K562 (cell line): ENCODE data around the gene TCP11. TPM values are rescaled to one million over a fixed set of nuclear protein-coding genes. Genes with fewer than 3 reads are reported as not detected.

Experiments used
- ATAC-seq: fragments of 200-7000 bp; cut with Tn5 transposase; 3 replicates; pipeline ENCODE4 v1.9.1; 2020; ENCODE audit warnings: moderate library complexity
- BruUV-seq: library from RNA; stranded (reverse); fragments of 400-500 nt; replicated peaks from 2 replicates; lab custom pipeline; 2021; lab: Mats Ljungman, UMichigan
- CTCF ChIA-PET: fragments of 300-600 bp; formaldehyde crosslinking; extraction: SDS; loops from one replicate; lab custom pipeline; 2021; ENCODE audit warnings: low intra/inter-chr PET ratio; lab: Yijun Ruan, JAX
- POLR2A ChIA-PET: fragments of 300-600, 350-650 bp; sonication (Branson Sonifier 250); formaldehyde crosslinking; extraction: SDS; loops from one replicate; lab custom pipeline; 2021; ENCODE audit warnings: antibody characterized with exemption, inconsistent platforms; lab: Yijun Ruan, JAX
- DNase-seq, 4 experiments: peaks; one replicate each; pipeline versions ENCODE4 v3.0.0 to v3.0.0-alpha.2; 2011 to 2018; ENCODE audit warnings: low spot score in 3 of 4, mixed read lengths in 3 of 4; ENCODE audit errors: extremely low read depth in 1 of 4
- FAIRE-seq: peaks from 2 replicates; lab custom pipeline; 2011; peaks lifted over from hg19 to GRCh38; lab: Jason Lieb, UNC
- H2AFZ ChIP-seq: 2 replicates; pipeline ENCODE4 v1.6.0; 2011; ENCODE audit warnings: low read depth, low read length, control low read depth, inconsistent platforms
- H3K27ac ChIP-seq: fragments of 200-600 bp; 3 replicates; pipeline ENCODE4 v1.8.0; 2011; ENCODE audit warnings: low read depth, mild to moderate bottlenecking, control low read depth, inconsistent platforms, low read length, moderate library complexity, mixed read lengths; ENCODE audit errors: extremely low read depth
- H3K27me3 ChIP-seq, 2 experiments: fragments of 300-600 bp in 1 of 2; 2 replicates in 1 of 2; 3 replicates in 1 of 2; pipeline versions ENCODE4 v1.6.0 to v1.8.0; 2011; ENCODE audit warnings: inconsistent platforms in 2 of 2, low read length in 2 of 2, mild to moderate bottlenecking in 1 of 2, mixed read lengths in 1 of 2, moderate library complexity in 1 of 2; ENCODE audit not compliant: control insufficient read depth in 2 of 2, insufficient read depth in 2 of 2
- H3K36me3 ChIP-seq: fragments of 300-600 bp; 3 replicates; pipeline ENCODE4 v1.8.0; 2011; ENCODE audit warnings: mild to moderate bottlenecking, low read length, inconsistent platforms; ENCODE audit not compliant: control insufficient read depth, insufficient read depth
- H3K4me1 ChIP-seq, 2 experiments: fragments of 200-600 bp in 1 of 2; replicated peaks in 1 of 2; 2 replicates in 1 of 2; 3 replicates in 1 of 2; pipeline versions ENCODE4 v1.5.1 to v1.8.0; 2011; ENCODE audit warnings: inconsistent platforms in 2 of 2, low read length in 2 of 2, mild to moderate bottlenecking in 1 of 2, mixed read lengths in 1 of 2, moderate library complexity in 1 of 2; ENCODE audit not compliant: control insufficient read depth in 2 of 2, insufficient read depth in 2 of 2
- H3K4me2 ChIP-seq: 2 replicates; pipeline ENCODE4 v1.6.1; 2011; ENCODE audit warnings: low read length, control low read depth, inconsistent platforms, mixed read lengths; ENCODE audit not compliant: insufficient read depth
- H3K4me3 ChIP-seq: fragments of 200-600 bp; sonication (generic), shearing (Covaris generic); 2 replicates; pipeline ENCODE4 v1.5.1; 2016; ENCODE audit warnings: control low read depth, inconsistent platforms
- H3K79me2 ChIP-seq: fragments of 200-600 bp; 3 replicates; pipeline ENCODE4 v1.8.0; 2011; ENCODE audit warnings: low read length, inconsistent platforms; ENCODE audit not compliant: control insufficient read depth, insufficient read depth
- H3K9ac ChIP-seq, 2 experiments: 2 replicates each; pipeline versions ENCODE4 v1.6.0 to v1.6.1; 2011; ENCODE audit warnings: low read depth in 2 of 2, low read length in 2 of 2, control low read depth in 1 of 2, inconsistent platforms in 1 of 2, mild to moderate bottlenecking in 1 of 2, mixed read lengths in 1 of 2; ENCODE audit not compliant: insufficient read depth in 1 of 2
- H3K9me1 ChIP-seq: one replicate; pipeline ENCODE4 v1.6.0; 2011; ENCODE audit warnings: inconsistent platforms, mild to moderate bottlenecking, low read length, moderate library complexity; ENCODE audit not compliant: control insufficient read depth, insufficient read depth
- H3K9me3 ChIP-seq: replicated peaks from 2 replicates; pipeline ENCODE4 v1.5.1; 2011; ENCODE audit warnings: low read depth, low read length, inconsistent platforms; ENCODE audit not compliant: control insufficient read depth, insufficient read depth
- H4K20me1 ChIP-seq: replicated peaks from 2 replicates; pipeline ENCODE4 v1.6.1; 2011; ENCODE audit warnings: low read length, inconsistent platforms, mixed read lengths; ENCODE audit not compliant: control insufficient read depth, insufficient read depth
- BCL6 ChIP-seq: fragments of 250-450 bp; sonication (Bioruptor Pico); IDR thresholded peaks from 2 replicates; pipeline ENCODE4 v1.4.0; 2020
- CBFB ChIP-seq: sonication (generic); formaldehyde crosslinking; IDR thresholded peaks from 2 replicates; pipeline ENCODE4 v1.4.0; 2020; ENCODE audit warnings: mild to moderate bottlenecking, missing genetic modification reagents
- KLF10 ChIP-seq: fragments of 250-450 bp; sonication (Bioruptor Pico); IDR thresholded peaks from 2 replicates; pipeline ENCODE4 v1.6.1; 2021; ENCODE audit warnings: matching md5 sums
- NELFE ChIP-seq: IDR thresholded peaks from 2 replicates; pipeline ENCODE4 v1.6.1; 2011; ENCODE audit warnings: mild to moderate bottlenecking; ENCODE audit not compliant: insufficient read depth, insufficient read length
- PHTF2 ChIP-seq: fragments of 250-450 bp; sonication (Bioruptor Pico); IDR thresholded peaks from 2 replicates; pipeline ENCODE4 v1.5.0; 2021; ENCODE audit warnings: mild to moderate bottlenecking
- WGBS: fragments of 100-300 bp; shearing (Covaris generic); methylation state at CpG from one replicate; pipeline ENCODE4 v1.1.6; 2016; ENCODE audit warnings: low coverage, mixed read lengths; ENCODE audit not compliant: insufficient coverage; ENCODE audit errors: missing lambda C conversion rate; 5-methylcytosine and 5-hydroxymethylcytosine counted together
- in situ Hi-C: fragments of 300-500 bp; cut with MboI; formaldehyde crosslinking; loops from 4 replicates; pipeline ENCODE4 v1.15.0; 2018; ENCODE audit warnings: inconsistent platforms, mixed read lengths
- intact Hi-C: fragments of 100-400 bp; cut with micrococcal nuclease; formaldehyde crosslinking; loops from 2 replicates; pipeline ENCODE4 v1.14.2; 2022
- polyA plus RNA-seq, 8 experiments: library from polyadenylated mRNA; depleted of rRNA in 4 of 8; stranded (reverse) in 5 of 8; unstranded in 3 of 8; fragments of >200 nt; fragmentation: Nextera tagmentation in 2 of 8; fragmentation: Illumina TruSeq in 1 of 8; extraction: Ambion mirVana in 2 of 8; extraction: Trizol in 1 of 8; gene quantifications; 2 replicates each; pipeline versions ENCODE4 v1.2.1 to v1.2.3, GENCODE V29; 2011 to 2014; ENCODE audit warnings: inconsistent platforms in 1 of 8, missing spikeins in 1 of 8
- total RNA-seq, 7 experiments: library from RNA; depleted of rRNA in 6 of 7; stranded (reverse); fragments of >200 nt in 6 of 7; fragmentation: Illumina TruSeq in 2 of 7; extraction: Trizol in 2 of 7; gene quantifications; 2 replicates each; pipeline versions ENCODE4 v1.2.1 to v1.2.3, GENCODE V29; 2011 to 2021; ENCODE audit warnings: low replicate concordance in 1 of 7
- TF ChIP-seq, protein P1 (sequence below): fragments of 450-650 bp; IDR thresholded peaks from 2 replicates; pipeline ENCODE4 v1.6.1; 2017; ENCODE audit warnings: antibody characterized with exemption

TCP11 gene
- total and polyA plus RNA-seq, 9 of the 15 experiments (the other 6 are each of a cell fraction or from before 2014, with no cell fraction given): not detected

DNA sequence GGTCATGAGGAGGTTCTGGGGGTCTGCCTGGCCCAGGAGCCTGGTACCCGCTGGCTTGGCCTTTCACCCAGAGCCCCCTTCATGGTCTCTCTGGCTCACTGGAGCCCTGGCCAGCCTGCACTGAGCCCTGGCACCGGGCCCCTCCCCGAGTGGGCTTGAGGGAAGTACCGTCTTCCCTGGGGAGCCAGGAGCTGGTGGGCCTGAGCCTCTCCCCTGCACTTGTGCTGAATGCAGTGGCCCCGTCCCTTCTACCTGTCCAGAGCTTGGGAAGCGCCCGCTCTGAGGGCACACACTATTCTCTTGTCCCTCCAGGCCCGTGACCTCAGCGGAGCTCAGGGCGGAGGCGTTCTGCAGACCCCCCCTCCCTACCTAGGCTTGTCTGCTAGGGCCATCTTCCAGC lies 62.2 kb downstream of the TCP11 start:
- DNase-seq: no peak
- Histone ChIP-seq H3K27me3 (no peaks in the 10 kb centered on the region), H3K9me1 (no peaks in the 10 kb centered on the region), H3K27ac (no peak overlapping the region), H3K4me3 (no peak overlapping the region), H3K4me1 (peaks cover 0 to 16% of the 10 kb centered on the region in 2 experiments; a peak in 1 of 5 replicates), H3K9me3 (no peaks in the 10 kb centered on the region), H3K36me3 (peaks cover 9% of the 10 kb centered on the region; the same call in 1 of the 3 replicates), H3K4me2 (no peak overlapping the region), H4K20me1 (no peaks in the 10 kb centered on the region; the same call in 1 of the 2 replicates), H3K9ac (no peak overlapping the region), H3K79me2 (no peaks in the 10 kb centered on the region), H2AFZ (no peak overlapping the region)
- BruUV-seq: no TSS peak
- intact Hi-C loops: no loop called here
- TF ChIP-seq PHTF2 (CRISPR knock-in tag): no peak
- no peak for TF ChIP-seq CBFB (CRISPR knock-in tag)
- no peak for TF ChIP-seq BCL6 (CRISPR knock-in tag)
- TF ChIP-seq KLF10: no peak
- TF ChIP-seq NELFE: no peak
- TF ChIP-seq, protein P1, sequence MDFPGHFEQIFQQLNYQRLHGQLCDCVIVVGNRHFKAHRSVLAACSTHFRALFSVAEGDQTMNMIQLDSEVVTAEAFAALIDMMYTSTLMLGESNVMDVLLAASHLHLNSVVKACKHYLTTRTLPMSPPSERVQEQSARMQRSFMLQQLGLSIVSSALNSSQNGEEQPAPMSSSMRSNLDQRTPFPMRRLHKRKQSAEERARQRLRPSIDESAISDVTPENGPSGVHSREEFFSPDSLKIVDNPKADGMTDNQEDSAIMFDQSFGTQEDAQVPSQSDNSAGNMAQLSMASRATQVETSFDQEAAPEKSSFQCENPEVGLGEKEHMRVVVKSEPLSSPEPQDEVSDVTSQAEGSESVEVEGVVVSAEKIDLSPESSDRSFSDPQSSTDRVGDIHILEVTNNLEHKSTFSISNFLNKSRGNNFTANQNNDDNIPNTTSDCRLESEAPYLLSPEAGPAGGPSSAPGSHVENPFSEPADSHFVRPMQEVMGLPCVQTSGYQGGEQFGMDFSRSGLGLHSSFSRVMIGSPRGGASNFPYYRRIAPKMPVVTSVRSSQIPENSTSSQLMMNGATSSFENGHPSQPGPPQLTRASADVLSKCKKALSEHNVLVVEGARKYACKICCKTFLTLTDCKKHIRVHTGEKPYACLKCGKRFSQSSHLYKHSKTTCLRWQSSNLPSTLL: no peak
- in situ Hi-C loops: no loop called here
- ATAC-seq: no peak
- ChIA-PET CTCF (no interaction called here), POLR2A (interaction anchor here (0.6 to 1.4 kb wide), 5 partner anchors 9 to 1440 kb away, joined by 3 to 4 read pairs (median 3); no protein-coding TSS in a partner anchor)
- no peak for FAIRE-seq
- 72% methylated on average over 10 of the region's 11 CpGs for WGBS
